ENCODE results near the gene STMND1. TPM values are rescaled to one million over a fixed set of nuclear protein-coding genes. Genes with fewer than 3 reads are reported as not detected.

STMND1 gene
- total and polyA plus RNA-seq, 2 donors (not counting 1 experiment from before 2014, with no cell fraction given): not detected

GRCh38 chr6:17125407-17125806 is 23.6 kb downstream of the STMND1 start:
- Histone ChIP-seq H3K9me3 (ENCODE audit: control extremely low read depth in 1 of 3, control insufficient read depth in 2 of 3, insufficient read depth in 1 of 3, low read length in 2 of 3) (peaks cover 0 to 6% (median 0%) of the 10 kb centered on the region in 3 donors), H3K4me3 (ENCODE audit: control extremely low read depth in 1 of 5, extremely low read depth in 1 of 5, insufficient read depth in 1 of 5, low read depth in 2 of 5, low read length in 4 of 5) (no peak overlapping the region), H3K36me3 (replicated peaks in 1 of 2; ENCODE audit: control extremely low read depth in 1 of 2, control insufficient read depth in 1 of 2, extremely low read depth in 1 of 2, insufficient read depth in 2 of 2, low read length in 1 of 2) (no peaks in the 10 kb centered on the region), H3K4me1 (ENCODE audit: control insufficient read depth in 2 of 2, insufficient read depth in 2 of 2, low read length in 2 of 2) (no peaks in the 10 kb centered on the region), H3K27me3 (replicated peaks in 1 of 4; ENCODE audit: control extremely low read depth in 1 of 4, control insufficient read depth in 3 of 4, insufficient read depth in 4 of 4, low read length in 3 of 4) (peaks cover 0 to 3% (median under 1%) of the 10 kb centered on the region in 4 experiments), H3K79me2 (ENCODE audit: control insufficient read depth, insufficient read depth, low read length) (no peaks in the 10 kb centered on the region), H2AFZ (ENCODE audit: insufficient read depth, low read depth, low read length, poor library complexity, severe bottlenecking) (no peak overlapping the region), H3K9ac (ENCODE audit: low read length) (no peak overlapping the region), H4K20me1 (ENCODE audit: control insufficient read depth, insufficient read depth, low read length, poor library complexity, severe bottlenecking) (no peaks in the 10 kb centered on the region), H3K27ac (ENCODE audit: low read length in 2 of 2) (no peak overlapping the region), H3K4me2 (replicated peaks; ENCODE audit: low read depth, low read length, poor library complexity, severe bottlenecking) (no peak overlapping the region)
- Mint-ChIP-seq H3K4me1 (no peaks in the 10 kb centered on the region), H3K27ac (no peak overlapping the region), H3K27me3 (peaks cover 8% of the 10 kb centered on the region), H3K4me3 (no peak overlapping the region), H3K9me3 (ENCODE audit: insufficient read depth) (no peaks in the 10 kb centered on the region)
- ChIA-PET POLR2A (no interaction called here), CTCF (no interaction called here)
- ATAC-seq (ENCODE audit: low read depth) (no peak), DNase-seq (no peak)
- intact Hi-C loops (cut with micrococcal nuclease): no loop called here
- TF ChIP-seq, protein P1, sequence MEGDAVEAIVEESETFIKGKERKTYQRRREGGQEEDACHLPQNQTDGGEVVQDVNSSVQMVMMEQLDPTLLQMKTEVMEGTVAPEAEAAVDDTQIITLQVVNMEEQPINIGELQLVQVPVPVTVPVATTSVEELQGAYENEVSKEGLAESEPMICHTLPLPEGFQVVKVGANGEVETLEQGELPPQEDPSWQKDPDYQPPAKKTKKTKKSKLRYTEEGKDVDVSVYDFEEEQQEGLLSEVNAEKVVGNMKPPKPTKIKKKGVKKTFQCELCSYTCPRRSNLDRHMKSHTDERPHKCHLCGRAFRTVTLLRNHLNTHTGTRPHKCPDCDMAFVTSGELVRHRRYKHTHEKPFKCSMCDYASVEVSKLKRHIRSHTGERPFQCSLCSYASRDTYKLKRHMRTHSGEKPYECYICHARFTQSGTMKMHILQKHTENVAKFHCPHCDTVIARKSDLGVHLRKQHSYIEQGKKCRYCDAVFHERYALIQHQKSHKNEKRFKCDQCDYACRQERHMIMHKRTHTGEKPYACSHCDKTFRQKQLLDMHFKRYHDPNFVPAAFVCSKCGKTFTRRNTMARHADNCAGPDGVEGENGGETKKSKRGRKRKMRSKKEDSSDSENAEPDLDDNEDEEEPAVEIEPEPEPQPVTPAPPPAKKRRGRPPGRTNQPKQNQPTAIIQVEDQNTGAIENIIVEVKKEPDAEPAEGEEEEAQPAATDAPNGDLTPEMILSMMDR (IDR thresholded peaks at IDR 0.05): no peak
- no peak for TF ChIP-seq EZH2 (IDR thresholded peaks at IDR 0.05; ENCODE audit: borderline replicate concordance, insufficient read depth, low read depth, low read length, poor library complexity, severe bottlenecking)
- no CpG with 5 or more reads among the region's 4 CpGs for whole genome bisulfite sequencing (ENCODE audit: insufficient coverage)

- intact Hi-C loops (cut with micrococcal nuclease): no loop called here
- peaks cover 9% of the 10 kb centered on the region for H3K27me3 Mint-ChIP-seq
- peaks cover 7% of the 10 kb centered on the region for H3K9me3 Mint-ChIP-seq (ENCODE audit: insufficient read depth)
- POLR2A ChIA-PET: no interaction called here
- TF ChIP-seq, protein P1 (IDR thresholded peaks at IDR 0.05): no peak
- TF ChIP-seq EZH2 (IDR thresholded peaks at IDR 0.05; ENCODE audit: borderline replicate concordance, insufficient read depth, low read depth, low read length, poor library complexity, severe bottlenecking): no peak
- ATAC-seq (ENCODE audit: low read depth) (no peak), DNase-seq (no peak)
- Histone ChIP-seq H2AFZ (ENCODE audit: insufficient read depth, low read depth, low read length, poor library complexity, severe bottlenecking) (no peak overlapping the region), H3K27ac (ENCODE audit: low read length in 2 of 2) (no peak overlapping the region), H3K27me3 (replicated peaks in 1 of 4; ENCODE audit: control extremely low read depth in 1 of 4, control insufficient read depth in 3 of 4, insufficient read depth in 4 of 4, low read length in 3 of 4) (no peaks in the 10 kb centered on the region), H4K20me1 (ENCODE audit: control insufficient read depth, insufficient read depth, low read length, poor library complexity, severe bottlenecking) (no peaks in the 10 kb centered on the region), H3K9me3 (ENCODE audit: control extremely low read depth in 1 of 3, control insufficient read depth in 2 of 3, insufficient read depth in 1 of 3, low read length in 2 of 3) (peaks cover 2 to 12% (median 8%) of the 10 kb centered on the region in 3 donors), H3K36me3 (replicated peaks in 1 of 2; ENCODE audit: control extremely low read depth in 1 of 2, control insufficient read depth in 1 of 2, extremely low read depth in 1 of 2, insufficient read depth in 2 of 2, low read length in 1 of 2) (no peaks in the 10 kb centered on the region), H3K4me1 (ENCODE audit: control insufficient read depth in 2 of 2, insufficient read depth in 2 of 2, low read length in 2 of 2) (no peaks in the 10 kb centered on the region), H3K4me3 (ENCODE audit: control extremely low read depth in 1 of 5, extremely low read depth in 1 of 5, insufficient read depth in 1 of 5, low read depth in 2 of 5, low read length in 4 of 5) (no peak overlapping the region), H3K4me2 (replicated peaks; ENCODE audit: low read depth, low read length, poor library complexity, severe bottlenecking) (no peak overlapping the region), H3K79me2 (ENCODE audit: control insufficient read depth, insufficient read depth, low read length) (no peaks in the 10 kb centered on the region), H3K9ac (ENCODE audit: low read length) (no peak overlapping the region)
- no peak overlapping the region for H3K4me3 Mint-ChIP-seq
- no peak overlapping the region for H3K27ac Mint-ChIP-seq
- CTCF ChIA-PET: no interaction called here
- no peaks in the 10 kb centered on the region for H3K4me1 Mint-ChIP-seq
- 100% methylated on average over 1 of the region's 3 CpGs for WGBS (ENCODE audit: insufficient coverage)
These were observed 28.9 kb downstream of the STMND1 start for GRCh38 chr6:17130786-17131185.

All from B cell (primary cell).